NCI-H226 (cell line): ENCODE results near the gene MYO9A.
A peak's percentile ranks its signal among the peaks of the same experiment; 100 is the strongest.
"Not testable (repeated sequence)": the region's sequence is repeated elsewhere in the genome, so short reads cannot be mapped to it uniquely, and the experiment has no call there.

Experiments used
- DNase-seq: peaks from one replicate; pipeline ENCODE4 v3.0.0-alpha.2; 2015

MYO9A gene

DNA sequence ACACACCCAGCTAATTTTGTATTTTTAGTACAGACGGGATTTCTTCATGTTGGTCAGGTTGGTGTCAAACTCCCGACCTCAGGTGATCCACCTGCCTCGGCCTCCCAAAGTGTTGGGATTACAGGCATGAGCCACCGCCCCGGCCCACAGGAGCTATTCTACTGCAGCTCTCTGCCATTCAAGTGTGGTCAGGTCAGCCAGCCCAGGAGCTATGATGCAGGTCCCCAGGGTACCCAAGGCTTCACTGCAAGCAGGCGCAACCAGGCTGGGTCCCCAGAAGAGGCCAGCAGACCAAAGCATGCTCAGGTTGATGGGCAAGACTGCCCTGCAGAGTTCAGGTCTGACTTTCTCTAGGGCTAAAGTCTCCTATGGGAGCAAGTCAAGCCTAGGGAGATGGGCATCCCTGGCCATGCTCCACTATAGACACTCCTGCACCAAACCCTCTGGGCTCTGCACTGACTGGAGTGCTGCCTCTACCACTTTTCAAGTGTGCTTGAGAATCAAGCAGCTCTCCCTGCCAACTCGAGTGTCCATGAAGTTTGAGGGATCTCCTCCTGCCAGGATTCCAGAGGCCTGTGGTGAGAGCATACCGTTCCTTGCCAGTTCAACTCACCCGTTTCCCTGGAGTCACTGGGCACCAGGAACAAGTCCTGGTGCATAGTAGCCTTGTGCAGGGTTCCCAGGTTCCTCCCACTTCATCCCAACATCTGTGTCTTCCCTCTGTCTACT, 30.9 kb downstream of the MYO9A start:
- DNase-seq, result no peak

DNA sequence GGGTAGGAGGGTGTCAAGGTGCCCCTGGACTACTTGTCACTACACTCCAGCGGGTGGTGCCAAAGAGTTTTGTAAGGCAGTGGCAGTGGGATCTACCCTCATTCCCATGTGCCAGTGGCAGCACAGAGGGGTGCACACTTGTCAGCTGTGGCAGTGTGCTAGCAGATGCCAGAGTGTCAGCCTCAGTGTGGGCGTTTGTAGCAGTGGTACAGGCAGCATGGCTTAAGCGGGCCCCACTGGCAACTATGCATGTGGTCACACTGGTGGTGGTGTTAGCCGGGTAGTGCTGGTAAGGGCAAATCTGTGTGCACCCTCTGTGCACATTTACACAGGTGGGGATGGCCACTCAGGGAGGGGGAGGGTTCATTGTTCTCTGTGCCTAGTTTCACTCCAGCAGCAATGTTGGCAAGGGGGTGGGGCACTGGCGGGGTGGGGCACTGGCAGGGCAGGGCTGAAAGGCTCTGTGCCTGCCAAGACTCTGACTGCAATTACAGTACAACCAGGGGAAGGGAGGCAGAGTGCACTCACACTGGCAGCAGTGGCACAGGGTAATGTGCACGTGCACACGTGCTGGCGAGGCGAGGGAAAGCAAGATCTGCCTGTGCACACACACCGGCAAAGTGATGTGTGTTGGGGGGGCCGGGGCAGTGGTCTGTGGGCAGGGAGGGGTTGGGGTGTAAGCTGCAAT, 31.8 kb downstream of the MYO9A start:
- peak; percentile 20 for DNase-seq

DNA sequence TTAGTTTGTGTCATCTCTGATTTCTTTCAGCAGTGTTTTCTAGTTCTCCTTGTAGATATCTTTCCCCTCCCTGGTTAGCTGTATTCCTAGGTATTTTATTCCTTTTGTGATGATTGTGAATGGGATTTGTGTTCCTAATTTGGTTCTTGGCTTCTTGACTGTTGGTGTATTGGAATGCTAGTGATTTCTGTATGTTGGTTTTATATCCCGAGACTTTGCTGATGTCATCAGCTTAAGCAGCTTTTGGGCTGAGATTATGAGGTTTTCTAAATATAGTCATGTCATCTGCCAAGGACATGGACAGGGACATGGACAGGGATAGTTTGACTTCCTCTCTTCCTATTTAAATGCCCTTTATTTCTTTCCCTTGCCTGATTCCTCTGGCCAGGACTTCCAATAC, 35.8 kb downstream of the MYO9A start:
- DNase-seq, result no peak

DNA sequence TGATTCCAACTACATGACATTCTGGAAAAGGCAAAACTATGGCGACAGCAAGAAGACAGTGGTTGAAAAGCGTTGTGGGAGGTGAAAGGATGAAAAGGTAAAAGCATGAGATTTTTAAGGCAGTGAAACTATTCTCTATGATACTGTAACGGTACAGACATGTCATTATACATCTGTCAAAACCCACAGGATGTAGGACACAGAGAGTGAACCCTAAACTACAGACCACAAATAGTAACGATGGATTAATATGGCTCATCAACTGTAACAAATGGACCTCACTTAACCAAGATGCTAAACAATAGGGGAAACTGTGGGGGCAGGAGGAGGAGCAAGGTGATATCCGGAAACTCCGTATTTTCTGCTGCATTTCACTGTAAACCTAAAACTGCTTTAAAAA, 39.1 kb downstream of the MYO9A start:
- no peak for DNase-seq

DNA sequence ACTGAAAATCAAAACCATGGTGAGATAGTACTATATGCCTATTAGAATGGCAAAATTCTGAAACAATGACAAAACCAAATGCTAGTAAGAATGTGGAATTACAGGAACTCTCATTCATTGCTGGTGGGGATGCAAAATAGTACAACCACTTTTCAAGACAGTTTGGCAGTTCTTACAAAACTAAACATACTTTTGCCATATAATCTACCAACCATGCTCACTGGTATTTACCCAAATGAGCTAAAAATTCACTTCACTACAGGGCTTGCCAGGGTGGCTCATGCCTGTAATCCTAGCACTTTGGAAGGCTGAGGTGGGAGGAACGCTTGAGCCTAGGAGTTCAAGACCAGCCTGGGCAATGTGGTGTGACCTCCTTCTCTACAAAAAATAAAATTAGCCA, 40.0 kb downstream of the MYO9A start:
- DNase-seq, result no peak

DNA sequence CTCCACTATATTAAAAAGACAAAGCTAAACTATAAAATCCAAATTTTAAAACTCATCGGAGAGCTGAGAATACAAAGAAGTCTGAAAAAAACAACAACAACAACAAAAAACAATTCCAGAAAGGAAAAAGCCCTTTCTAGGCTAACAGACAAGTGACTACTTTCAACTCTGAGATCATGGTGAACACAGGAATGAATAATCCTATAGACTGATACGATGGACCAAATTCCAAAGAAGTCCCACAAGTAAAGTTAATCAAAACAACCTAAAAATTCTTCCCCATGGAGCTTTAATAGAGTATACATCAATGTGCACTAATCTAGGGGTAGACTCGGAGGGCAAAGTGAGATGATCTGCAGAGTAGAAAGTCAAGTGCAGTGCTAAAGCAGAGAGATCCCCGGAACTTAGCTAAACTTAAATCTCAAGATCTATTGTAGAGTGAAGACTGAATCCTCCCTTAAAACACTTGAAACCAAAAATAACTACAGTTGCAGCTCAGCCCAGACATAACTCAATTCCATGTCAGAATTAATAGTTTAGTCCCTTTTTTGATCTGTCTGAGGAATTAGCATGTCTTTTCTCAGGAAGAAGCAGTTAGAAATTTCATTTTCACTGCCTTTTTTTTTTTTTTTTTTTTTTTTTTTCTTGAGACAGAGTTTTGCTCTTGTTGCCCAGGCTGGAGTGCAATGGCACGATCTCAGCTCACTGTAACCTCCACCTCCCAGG, 43.5 kb downstream of the MYO9A start:
- no peak for DNase-seq

DNA sequence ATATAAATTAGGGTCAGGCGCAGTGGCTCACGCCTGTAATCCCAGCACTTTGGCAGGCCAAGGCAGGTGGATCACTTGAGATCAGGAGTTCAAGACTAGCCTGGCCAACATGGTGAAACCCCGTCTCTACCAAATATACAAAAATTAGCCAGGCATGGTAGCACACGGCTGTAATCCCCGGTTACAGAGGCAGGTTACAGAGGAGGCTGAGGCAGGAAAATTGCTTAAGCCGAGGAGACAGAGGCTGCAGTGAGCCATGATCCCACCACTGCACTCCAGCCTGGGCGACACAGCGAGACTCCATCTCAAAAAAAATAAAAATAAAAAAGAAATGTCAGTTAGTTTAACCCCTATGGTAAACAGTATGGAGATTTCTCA, 46.5 kb downstream of the MYO9A start:
- DNase-seq, result not testable (repeated sequence)

DNA sequence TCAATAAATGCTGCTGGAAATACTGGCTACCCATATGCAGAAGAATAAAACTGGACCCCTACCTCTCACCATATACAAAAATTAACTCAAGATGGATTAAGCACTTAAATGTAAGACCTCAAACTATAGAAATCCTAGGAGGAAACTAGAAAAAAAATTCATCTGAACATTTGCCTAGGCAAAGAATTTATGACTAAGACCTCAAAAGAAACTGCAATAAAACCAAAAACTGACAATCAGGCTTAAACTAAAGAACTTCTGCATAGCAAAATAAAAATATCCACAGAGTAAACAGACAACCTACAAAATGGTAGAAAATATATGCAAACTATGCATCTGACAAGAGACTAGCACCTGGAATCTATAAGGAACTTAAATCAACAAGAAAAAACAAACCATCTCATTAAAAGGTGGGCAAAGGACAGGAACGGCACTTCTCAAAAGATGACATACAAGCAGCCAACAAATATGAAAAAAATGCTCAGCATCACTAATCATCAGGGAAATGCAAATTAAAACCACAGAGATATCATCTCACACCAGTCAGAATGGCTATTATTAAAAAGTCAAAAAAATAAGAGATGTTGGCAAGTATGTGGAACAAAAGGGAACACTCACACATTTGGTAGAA, 47.0 kb downstream of the MYO9A start:
- no peak for DNase-seq

DNA sequence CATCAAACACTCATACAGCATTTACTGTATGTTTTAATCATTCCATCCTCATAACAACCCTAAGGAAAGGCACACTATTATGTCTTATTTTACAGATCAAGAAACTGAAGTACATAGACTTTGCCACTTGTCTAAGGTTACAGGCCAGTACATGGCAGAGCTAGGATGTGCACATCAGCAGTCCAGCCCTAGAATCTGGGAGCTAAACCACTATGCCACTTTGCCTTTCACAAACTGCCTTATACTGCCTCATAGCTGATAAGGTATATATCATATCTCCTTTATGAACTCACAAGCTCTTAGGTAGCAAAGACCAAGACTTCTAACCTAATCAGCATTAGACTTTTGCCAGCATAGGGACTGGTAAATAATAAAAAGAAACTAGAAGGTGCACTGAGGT, 49.1 kb downstream of the MYO9A start:
- no peak for DNase-seq

DNA sequence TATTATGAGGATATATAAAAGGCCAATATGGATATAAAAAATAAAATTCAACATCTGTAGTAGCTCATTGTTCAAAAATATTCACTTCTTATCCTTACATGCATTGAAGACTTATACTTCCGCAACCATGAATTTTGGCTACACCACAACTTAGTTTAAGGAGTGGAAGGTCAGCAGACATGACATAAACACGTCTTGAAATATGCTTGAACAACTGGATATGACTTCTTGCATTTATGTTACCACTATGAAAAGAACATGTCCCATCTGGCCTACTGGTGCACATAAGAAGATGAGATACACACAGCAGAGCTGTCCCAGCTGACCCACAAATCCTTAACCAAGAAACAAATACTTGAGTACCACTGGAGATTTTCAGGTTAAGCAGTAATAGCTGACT, 52.1 kb downstream of the MYO9A start:
- DNase-seq, result no peak

DNA sequence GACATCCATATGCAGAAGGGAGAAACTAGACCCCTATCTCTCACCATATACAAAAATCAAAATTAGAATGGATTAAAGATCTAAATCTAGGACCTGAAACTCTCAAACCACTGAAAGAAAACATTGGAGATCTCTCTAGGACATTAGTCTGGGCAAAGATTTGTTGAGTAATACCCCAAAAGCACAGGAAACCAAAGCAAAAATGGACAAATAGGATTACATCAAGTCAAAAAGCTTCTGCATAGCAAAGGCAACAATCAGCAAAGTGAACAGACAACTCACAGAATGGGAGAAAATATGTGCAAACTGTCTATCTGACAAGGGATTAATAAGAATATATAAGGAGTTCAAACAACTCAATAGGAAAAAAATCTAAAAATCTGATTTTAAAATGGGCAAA, 54.8 kb downstream of the MYO9A start:
- no peak for DNase-seq

DNA sequence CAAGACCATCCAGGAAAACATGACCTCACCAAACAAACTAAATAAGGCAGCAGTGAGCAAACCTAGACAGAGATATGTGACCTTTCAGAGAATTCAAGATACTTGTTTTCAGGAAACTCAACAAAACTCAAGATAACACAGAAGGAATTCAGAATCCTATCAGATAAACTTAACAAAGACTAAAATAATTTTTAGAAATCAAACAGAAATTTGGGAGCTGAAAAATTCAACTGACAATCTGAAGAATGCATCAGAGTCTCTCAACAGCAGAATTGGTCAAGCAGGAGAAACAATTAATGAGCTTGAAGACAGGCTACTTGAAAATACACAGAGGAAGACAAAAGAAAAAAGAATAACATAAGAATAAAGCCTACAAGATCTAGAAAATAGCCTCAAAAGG, 55.6 kb downstream of the MYO9A start:
- no peak for DNase-seq

DNA sequence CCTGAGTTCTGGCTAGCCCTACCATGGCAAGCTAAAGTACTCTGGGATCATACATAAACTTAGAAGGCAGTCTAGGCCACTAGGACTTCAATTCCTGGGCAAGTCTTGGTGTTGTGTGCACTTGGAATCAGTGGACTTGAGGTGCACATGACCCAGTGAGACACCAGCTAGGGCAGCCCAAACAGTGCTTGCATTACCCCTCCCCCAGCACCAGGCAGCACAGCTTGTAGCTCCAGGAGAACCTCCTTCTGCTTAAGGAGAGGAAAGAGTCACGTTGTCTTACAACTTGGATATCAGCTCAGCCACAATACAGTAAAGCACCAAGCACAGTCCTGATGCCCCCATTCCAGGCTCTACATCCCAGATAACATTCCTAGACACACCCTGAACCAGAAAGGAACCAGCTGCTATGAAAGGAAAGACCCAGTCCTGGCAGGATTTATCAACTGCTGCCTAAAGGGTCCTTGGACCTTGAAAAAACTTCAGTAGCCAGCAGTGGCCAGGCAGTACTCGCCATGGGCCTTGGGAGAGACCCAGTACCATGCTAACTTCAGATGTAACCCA, 57.2 kb downstream of the MYO9A start:
- no peak for DNase-seq

DNA sequence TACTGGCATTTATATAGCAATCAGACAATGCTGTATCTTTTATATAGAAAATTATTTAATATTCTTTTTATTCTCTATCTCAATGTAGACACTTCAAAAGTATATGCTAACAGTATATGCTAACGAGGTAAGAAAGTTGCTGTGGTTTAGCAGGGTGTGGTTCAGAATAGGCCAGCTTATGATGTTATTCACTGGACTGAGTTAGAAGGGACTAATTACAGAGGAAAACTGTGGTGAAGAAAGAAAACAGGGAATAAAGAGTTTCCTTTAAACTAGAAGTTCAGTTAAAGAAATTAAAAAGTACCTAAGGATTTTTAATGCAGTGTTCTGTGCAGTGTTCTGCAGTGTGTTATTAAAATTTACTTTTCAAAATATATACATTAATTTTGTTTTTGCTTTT, 59.4 kb downstream of the MYO9A start:
- no peak for DNase-seq

DNA sequence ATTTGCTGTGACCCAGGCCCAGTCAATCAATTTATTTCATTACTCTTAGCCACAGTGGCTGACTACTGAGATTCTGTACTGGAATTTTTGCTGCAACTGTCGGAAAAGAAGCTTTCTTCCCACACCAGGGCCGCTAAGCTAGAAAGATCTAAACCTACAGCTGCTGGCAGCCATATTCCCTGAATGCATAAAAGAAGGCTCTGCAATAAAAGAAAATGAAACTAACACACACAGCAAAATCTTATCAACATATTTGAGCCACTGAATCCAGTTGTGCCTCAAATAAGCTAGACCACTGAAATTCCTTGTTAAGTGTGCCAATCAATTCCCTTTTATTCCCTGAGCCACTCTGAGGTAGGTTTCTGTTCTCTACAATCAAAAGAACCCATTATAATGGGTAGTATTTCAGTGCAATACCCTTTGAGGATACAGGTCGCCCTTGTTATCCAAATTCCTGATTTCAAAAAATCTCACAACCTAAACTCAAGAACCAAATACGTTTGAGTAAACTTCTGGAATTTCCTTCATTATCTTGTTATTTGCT, 60.3 kb downstream of the MYO9A start:
- no peak for DNase-seq

DNA sequence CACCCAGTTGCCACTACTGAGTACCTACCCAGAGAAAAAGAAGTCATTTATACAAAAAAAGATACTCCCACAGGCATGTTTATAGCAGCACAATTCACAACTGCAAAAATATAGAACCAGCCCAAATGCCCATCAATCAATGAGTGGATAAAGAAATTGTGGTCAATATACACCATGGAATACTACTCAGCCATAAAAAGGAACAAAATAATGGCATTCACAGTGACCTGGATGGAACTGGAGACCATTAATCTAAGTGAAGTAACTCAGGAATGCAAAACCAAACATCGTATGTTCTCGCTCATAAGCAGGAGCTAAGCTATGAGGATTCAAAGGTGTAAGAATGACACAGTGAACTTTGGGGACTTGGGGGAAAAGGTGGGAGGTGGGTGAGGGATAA, 61.7 kb downstream of the MYO9A start:
- not testable (repeated sequence) for DNase-seq

DNA sequence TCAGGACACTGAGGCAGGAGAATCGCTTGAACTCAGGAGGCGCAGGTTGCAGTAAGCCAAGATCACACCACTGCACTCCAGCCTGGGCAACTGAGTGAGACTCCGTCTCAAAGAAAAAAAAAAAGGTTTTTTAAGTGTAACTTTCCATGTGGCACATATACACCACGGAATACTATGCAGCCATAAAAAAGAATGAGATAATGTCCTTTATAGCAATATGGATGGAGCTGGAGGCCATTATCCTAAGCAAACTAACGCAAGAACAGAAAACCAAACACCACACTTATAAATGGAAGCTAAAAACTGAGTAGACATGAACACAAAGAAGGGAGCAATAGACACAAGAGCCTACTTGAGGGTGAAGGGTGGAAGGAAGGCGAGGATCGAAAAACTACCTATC, 64.7 kb downstream of the MYO9A start:
- DNase-seq, result not testable (repeated sequence)

DNA sequence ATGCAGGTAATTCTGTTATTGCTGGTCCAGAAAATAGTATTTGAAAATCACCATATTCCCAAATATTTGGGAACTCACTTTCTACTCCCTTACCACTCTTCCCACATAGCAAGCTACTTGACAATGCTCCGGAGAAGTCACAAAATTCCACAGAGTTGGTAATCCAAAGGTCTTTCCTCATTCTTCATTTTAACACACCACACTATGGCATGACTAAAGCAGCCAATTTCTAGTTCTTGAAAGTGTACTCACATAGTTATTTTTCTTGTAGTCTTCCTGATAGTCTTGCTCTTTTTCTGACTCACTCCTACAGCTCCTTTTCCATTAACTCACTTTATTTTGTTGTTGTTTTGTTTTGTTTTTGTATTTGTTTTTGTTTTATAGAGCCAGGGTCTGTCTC, 67.2 kb downstream of the MYO9A start:
- no peak for DNase-seq

DNA sequence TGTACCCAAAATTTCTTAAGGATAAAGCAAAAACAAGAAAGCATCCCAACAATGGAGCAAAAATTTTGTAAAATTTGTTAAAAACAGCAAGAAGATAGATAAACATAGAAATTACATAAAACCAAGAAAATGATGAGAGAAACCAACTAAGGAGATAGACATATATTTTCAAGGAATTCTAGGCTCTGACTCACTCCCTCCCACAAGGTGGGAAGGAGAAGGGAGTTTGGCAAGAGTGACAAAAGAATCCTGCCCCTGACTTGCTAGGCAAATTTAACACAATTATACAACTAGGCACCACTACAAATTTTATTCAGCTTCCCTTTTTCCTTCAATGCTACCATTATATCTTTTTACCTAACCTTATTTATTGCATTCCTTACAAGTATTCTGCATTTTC, 70.9 kb downstream of the MYO9A start:
- DNase-seq, result peak; percentile 68

DNA sequence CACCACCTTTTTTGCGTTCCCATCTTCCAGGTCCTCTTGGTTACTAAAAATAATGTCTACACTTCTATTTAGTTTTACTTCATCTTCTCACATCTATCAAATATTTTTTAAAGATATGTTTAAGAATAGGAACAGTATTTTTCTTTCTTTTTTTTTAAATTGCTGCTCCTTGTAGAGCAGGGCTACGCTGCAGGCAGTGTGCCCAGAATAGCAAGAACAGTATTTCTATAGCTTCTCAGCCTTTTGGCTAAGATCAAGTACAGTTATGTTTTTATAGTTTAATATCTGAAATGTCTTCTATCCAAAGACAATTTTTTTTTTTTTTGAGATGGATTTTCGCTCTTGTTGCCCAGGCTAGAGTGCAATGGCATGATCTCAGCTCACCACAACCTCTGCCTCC, 73.0 kb downstream of the MYO9A start:
- DNase-seq, result no peak

DNA sequence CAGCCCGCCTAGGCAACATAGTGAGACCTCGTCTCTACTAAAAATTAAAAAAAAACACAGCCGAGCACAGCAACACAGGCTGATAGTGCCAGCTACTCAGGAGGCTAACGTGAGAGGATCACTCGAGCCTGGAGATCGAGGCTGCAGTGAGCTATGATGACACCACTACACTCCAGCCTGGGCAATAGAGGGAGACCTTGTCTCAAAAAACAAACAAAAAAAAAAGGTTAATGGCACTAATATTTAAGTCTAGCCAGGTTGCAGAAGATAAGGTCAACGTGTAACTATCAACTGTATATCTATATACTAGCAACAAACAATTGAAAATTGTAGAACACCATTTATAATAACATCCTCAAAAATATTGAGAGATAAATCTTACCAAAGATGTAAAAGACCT, 75.1 kb downstream of the MYO9A start:
- DNase-seq, result no peak

DNA sequence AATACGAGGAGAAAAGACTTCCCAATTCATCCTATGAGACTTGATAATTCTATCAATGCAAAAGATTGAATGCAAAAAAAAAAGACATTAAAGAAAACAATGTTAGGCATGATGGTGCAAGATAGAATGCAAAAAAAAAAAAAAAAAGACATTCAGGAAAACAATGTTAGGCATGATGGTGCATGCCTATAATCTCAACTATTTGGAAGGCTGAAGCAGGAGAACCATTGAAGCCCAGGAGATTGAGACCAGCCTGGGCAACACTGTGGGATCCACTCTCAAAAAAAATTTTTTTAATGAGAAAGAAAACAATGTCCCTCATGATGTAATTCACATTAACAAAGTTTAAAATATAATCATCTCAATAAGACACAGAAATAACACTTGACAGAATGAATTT, 75.9 kb downstream of the MYO9A start:
- no peak for DNase-seq

DNA sequence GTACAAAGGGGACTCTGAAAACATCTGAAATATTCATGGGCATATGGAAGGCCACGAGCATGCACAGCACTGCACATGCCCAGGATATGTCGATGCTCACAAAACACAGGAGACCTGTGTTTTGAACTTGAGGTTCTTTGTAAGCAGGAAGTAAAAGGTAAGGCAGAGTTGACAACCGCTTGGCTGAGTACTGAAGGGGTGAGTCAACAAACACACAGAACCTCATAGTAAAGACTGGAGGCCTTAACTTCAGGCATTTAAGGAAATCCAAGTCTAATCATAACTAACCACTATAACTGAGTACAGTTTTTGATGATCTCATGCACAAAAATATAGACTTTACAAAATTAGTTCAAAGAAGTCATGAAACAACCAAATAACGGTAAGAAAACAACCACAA, 80.6 kb downstream of the MYO9A start:
- peak; percentile 6 for DNase-seq
